Measurements from ENCODE around the gene MCTP1.

DNA sequence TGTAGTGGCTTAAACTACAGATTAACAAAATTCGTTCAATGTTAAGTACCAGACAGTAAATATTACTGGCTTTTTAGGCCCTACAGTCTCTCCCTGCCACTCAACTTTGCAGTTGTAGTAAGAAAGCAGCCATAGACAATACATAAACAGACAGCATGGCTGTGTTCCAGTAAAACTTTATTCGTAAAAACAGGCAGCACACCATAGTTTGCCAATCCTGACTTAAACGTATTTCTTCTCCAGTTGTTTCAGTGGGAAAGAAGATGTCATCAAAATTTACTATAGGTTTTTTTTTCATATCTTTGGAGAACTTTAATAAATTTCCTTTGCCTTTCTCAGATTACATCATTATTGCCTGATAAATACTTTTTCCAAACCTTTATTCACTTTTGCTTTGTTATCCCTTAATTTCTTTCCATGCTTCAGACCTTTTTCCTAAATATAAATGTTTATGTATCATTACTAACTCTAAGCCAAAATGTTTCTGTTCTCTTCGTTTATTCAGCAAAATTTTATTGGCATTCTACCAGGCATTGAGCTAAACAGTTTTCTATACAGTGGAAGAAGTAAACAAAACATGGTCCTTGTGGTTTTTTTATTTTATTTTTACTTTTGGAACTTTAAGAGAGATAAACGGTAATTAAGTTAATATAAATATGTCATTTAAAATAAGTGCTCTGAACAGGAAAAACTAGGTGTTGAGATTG, 601.9 kb downstream of the MCTP1 start:
- TF ChIP-seq GATA2 (IDR thresholded peaks at IDR 0.05; ENCODE audit: low read depth, low read length) (no peak), GATA3 (IDR thresholded peaks at IDR 0.05; ENCODE audit: low read depth, low read length) (no peak)
